ENCODE results near the gene ZNF341. TPM values are rescaled to one million over a fixed set of nuclear protein-coding genes. Genes with fewer than 3 reads are reported as not detected.

The ZNF341 gene
- total and polyA plus RNA-seq, 8 donors: 3.4 to 5.2 (median 4.2) TPM

DNA sequence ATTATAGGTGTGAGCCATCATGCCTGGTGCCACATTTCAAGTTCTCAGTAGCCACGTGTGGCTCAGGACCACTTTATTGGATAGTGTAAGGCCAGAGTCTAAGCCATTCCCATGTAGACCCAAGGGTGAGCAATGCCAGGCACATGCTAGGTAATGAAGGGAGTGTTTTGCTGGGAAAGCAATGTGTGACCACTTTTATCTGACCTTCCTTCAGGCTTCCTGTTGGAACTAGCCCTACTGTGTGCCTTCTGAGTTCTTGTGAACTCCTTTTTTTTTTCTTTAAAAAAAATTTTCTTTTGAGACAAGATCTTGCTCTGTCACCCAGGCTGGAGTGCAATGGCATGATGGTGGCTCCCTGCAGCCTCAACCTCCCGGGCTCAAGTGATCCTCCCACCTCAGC is 33.3 kb downstream of the ZNF341 start:
- DNase-seq (no peak), ATAC-seq (no peak)
- Histone ChIP-seq H3K27me3 (no peaks in the 10 kb centered on the region), H3K27ac (no peak overlapping the region), H3K36me3 (peaks cover 0 to 80% of the 10 kb centered on the region in 2 donors), H3K4me3 (no peak overlapping the region), H3K4me1 (no peaks in the 10 kb centered on the region), H3K9me3 (no peaks in the 10 kb centered on the region)
- TF ChIP-seq CTCF (IDR thresholded peaks at IDR 0.05): no peak
- intact Hi-C loops (cut with DNase I): no loop called here

- no peak for ATAC-seq
- no peak for TF ChIP-seq CTCF (IDR thresholded peaks at IDR 0.05)
These were observed 33.8 kb downstream of the ZNF341 start for GRCh38 chr20:33765592-33765991.

DNA sequence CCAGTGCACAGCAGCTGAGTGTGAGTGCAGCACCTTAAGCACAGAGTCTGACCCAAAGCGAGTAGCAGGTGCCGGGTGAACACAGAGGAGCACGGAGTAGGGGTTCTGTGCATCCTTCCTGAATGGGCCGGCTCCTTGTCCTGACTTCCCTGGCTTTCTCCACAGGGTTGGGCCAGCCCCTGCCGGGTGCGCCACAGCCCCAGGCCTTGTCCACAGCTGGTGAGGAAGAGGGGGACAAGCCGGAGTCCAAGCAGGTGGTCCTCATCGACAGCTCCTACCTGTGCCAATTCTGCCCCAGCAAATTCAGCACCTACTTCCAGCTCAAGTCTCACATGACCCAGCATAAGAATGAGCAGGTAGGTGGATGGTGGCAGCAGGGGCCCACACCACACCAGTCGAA is 34.9 kb downstream of the ZNF341 start:
- intact Hi-C loops (cut with DNase I): no loop called here
- no peaks in the 10 kb centered on the region for H3K27me3 ChIP-seq
- DNase-seq: no peak

More at GRCh38 chr20:33765592-33765991, 33.8 kb downstream of the ZNF341 start:
- Histone ChIP-seq H3K27me3 (no peaks in the 10 kb centered on the region), H3K4me1 (no peaks in the 10 kb centered on the region), H3K27ac (no peak overlapping the region), H3K4me3 (no peak overlapping the region), H3K36me3 (peaks cover 0 to 84% of the 10 kb centered on the region in 2 donors), H3K9me3 (no peaks in the 10 kb centered on the region)
- intact Hi-C loops (cut with DNase I): no loop called here
- DNase-seq: no peak

DNA sequence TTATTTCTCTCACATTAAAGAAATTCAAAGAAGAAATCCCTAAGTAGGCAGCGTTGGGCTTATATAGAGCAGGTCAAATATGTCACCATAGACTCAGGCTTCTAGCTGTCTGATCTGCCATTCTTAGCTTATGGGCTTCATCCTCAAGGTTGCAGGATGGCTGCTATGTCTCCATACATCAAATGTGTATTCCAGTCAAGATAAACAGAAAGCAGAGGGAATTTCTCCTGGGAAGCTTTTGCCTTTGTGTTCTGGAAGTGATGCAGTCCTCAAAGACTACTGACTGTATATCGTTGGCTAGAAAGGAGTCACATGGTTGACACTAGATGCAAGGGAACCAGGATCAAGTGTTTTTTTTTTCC is 36.0 kb downstream of the ZNF341 start:
- Histone ChIP-seq H3K9me3 (no peaks in the 10 kb centered on the region), H3K4me3 (no peak overlapping the region), H3K27me3 (no peaks in the 10 kb centered on the region), H3K36me3 (peaks cover 0 to 79% of the 10 kb centered on the region in 2 donors), H3K27ac (no peak overlapping the region), H3K4me1 (no peaks in the 10 kb centered on the region)
- intact Hi-C loops (cut with DNase I): no loop called here
- no peak for ATAC-seq
- DNase-seq: no peak
- TF ChIP-seq CTCF (IDR thresholded peaks at IDR 0.05): no peak

More for the DNA sequence above, 34.9 kb downstream of the ZNF341 start:
- no peaks in the 10 kb centered on the region for H3K4me1 ChIP-seq
- H3K9me3 ChIP-seq: no peaks in the 10 kb centered on the region
- no peak overlapping the region for H3K4me3 ChIP-seq
- peaks cover 0 to 78% of the 10 kb centered on the region in 2 donors for H3K36me3 ChIP-seq
- no peak for ATAC-seq
- no peak overlapping the region for H3K27ac ChIP-seq
- TF ChIP-seq CTCF (IDR thresholded peaks at IDR 0.05): no peak

- Histone ChIP-seq H3K27ac (no peak overlapping the region), H3K27me3 (no peaks in the 10 kb centered on the region), H3K36me3 (peaks cover 0 to 82% of the 10 kb centered on the region in 2 donors), H3K4me3 (no peak overlapping the region), H3K4me1 (no peaks in the 10 kb centered on the region), H3K9me3 (no peaks in the 10 kb centered on the region)
- intact Hi-C loops (cut with DNase I): no loop called here
- DNase-seq (no peak), ATAC-seq (no peak)
- TF ChIP-seq CTCF (IDR thresholded peaks at IDR 0.05): no peak
These were observed 37.2 kb downstream of the ZNF341 start for GRCh38 chr20:33769043-33769442.

Data from left lung (tissue), 10 donors.